ENCODE measurements around the gene SH3PXD2B.

DNA sequence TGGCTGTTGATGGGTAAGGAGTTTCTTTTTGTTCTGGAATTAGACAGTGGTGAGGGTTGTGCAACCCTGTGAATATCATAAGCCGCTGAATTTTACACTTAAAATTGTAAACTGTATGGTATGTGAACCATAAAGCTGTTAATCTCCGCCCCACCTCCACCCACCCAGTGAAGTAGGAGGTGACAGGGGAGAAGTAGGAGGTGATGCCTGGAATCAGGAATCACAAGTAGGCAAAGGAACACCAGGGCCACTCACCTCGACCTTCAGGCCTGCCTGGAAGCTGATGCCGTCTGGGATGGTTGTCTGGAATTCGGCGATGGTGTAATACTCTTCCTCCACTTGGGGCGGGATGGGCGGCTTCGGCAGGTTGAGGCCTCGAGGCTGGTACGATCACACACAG, 108.4 kb downstream of the SH3PXD2B start:
- TF ChIP-seq POLR2AphosphoS5 (IDR thresholded peaks at IDR 0.05; ENCODE audit: low read depth, low read length) (no peak), POLR2A (IDR thresholded peaks at IDR 0.05; ENCODE audit: low read depth, low read length) (no peak)

Data from GM12892 (cell line).